Thyroid gland (tissue), 4 donors: ENCODE results near the gene TPCN2. TPM values are rescaled to one million over a fixed set of nuclear protein-coding genes. Genes with fewer than 3 reads are reported as not detected.
"Not testable (repeated sequence)": the region's sequence is repeated elsewhere in the genome, so short reads cannot be mapped to it uniquely, and the experiment has no call there.

ENCODE experiments used
- DNase-seq, 2 donors: peaks; one replicate each; pipeline ENCODE4 v3.0.0-alpha.2; 2019
- H3K27ac ChIP-seq, 3 donors: fragments of 200-600 bp; sonication (generic); 1 replicate in 2 of 3; 2 replicates in 1 of 3; pipeline ENCODE4 v1.5.1; 2016 to 2019; ENCODE audit warnings: mild to moderate bottlenecking in 1 of 3, moderate library complexity in 1 of 3
- H3K27me3 ChIP-seq: fragments of 200-600 bp; sonication (generic); one replicate; pipeline ENCODE4 v1.5.1; 2019
- H3K36me3 ChIP-seq, 2 donors: fragments of 200-600 bp; sonication (generic); one replicate each; pipeline ENCODE4 v1.5.1; 2016 to 2019
- H3K4me1 ChIP-seq, 2 donors: fragments of 200-600 bp; sonication (generic); one replicate each; pipeline ENCODE4 v1.5.1; 2017 to 2019
- H3K4me3 ChIP-seq, 3 donors: fragments of 200-600 bp; sonication (generic); replicated peaks in 1 of 3; 1 replicate in 2 of 3; 2 replicates in 1 of 3; pipeline ENCODE4 v1.5.1; 2016; ENCODE audit warnings: mild to moderate bottlenecking in 1 of 3
- H3K9me3 ChIP-seq: fragments of 200-600 bp; sonication (generic); one replicate; pipeline ENCODE4 v1.5.1; 2017
- CTCF ChIP-seq, 6 experiments: fragments of 200-600 bp in 3 of 6; fragments of 450-650 bp in 3 of 6; sonication (generic) in 3 of 6; IDR thresholded peaks; one replicate each; pipeline ENCODE4 v1.5.1; 2016 to 2019; ENCODE audit warnings: antibody characterized with exemption in 6 of 6, mild to moderate bottlenecking in 2 of 6, inconsistent platforms in 1 of 6, moderate library complexity in 1 of 6
- POLR2A ChIP-seq, 2 donors: fragments of 450-650 bp; IDR thresholded peaks; one replicate each; pipeline ENCODE4 v1.6.1; 2017; ENCODE audit warnings: antibody characterized with exemption in 2 of 2, mild to moderate bottlenecking in 2 of 2, moderate library complexity in 1 of 2
- whole genome bisulfite sequencing, 2 donors: methylation state at CpG; one replicate each; pipeline ENCODE4 v1.1.5; 2017; 5-methylcytosine and 5-hydroxymethylcytosine counted together
- intact Hi-C: fragments of 100-400 bp; cut with DNase I; formaldehyde crosslinking; loops from one replicate; pipeline ENCODE4 v1.15.1; 2023
- total RNA-seq, 4 donors: library from RNA; depleted of rRNA; stranded (reverse); fragments of >200 nt; gene quantifications; one replicate each; pipeline ENCODE4 v1.2.3, GENCODE V29; 2016

The TPCN2 gene
- total RNA-seq, 4 donors from 2014 or later, result 10.5 to 30.4 (median 13.7) TPM

DNA sequence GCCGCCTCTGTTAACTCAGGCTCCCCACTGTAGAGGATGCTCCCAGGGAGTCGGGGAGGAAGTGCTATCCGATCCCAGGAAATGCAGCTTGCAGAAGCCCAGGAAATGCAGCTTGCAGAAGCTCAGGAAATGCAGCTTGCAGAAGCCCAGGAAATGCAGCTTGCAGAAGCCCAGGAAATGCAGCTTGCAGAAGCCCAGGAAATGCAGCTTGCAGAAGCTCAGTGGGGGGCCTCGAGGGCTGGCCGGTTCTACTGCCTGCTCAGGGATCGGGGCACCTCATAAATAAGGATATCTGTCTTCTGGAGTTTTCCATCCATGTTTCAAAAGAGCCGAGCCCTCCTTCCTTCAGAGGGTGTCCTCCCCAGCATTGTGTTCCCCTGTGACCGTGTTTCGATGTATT is 81.9 kb downstream of the TPCN2 start:
- Histone ChIP-seq H3K36me3 (no peaks in the 10 kb centered on the region), H3K4me3 (no peak overlapping the region), H3K27ac (peak overlapping the region in 1 of 3 donors; percentile 75), H3K4me1 (peaks cover 5 to 14% of the 10 kb centered on the region in 2 donors), H3K9me3 (no peaks in the 10 kb centered on the region), H3K27me3 (no peaks in the 10 kb centered on the region)
- TF ChIP-seq CTCF (IDR thresholded peaks at IDR 0.05), result no peak
- no peak for TF ChIP-seq POLR2A (IDR thresholded peaks at IDR 0.05)
- 73 to 78% methylated on average over 7 to 9 of the region's 9 CpGs for WGBS, 2 donors
- intact Hi-C loops, result loop anchor here (10.0 kb wide), 2 partner anchors 134 to 304 kb away; no protein-coding TSS in a partner anchor
- DNase-seq, result no peak

DNA sequence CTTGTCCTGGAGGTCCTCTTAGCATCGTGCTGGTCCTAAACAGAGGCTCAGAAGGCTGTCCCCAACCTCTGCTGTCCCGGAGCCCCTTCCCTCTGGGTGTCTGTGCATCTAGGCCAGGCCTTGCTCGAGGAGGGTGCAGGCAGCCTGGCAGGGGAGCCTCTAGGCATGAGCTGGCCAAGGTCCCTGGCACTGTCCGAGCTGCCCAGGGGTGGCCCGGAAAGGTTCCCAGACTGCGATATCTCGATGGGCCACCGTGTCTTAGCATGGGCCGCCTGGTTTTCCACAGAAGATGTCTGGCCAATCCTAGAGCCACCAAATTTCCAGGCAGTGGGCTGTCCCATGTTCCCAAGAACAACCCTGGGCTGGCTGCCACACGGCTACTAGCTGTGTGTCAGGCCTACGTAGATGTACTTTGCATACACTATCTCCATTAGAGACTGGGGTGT is 82.4 kb downstream of the TPCN2 start:
- Histone ChIP-seq H3K27me3 (no peaks in the 10 kb centered on the region), H3K4me3 (no peak overlapping the region), H3K4me1 (peaks cover 5 to 14% of the 10 kb centered on the region in 2 donors), H3K9me3 (no peaks in the 10 kb centered on the region), H3K27ac (peak overlapping the region in 1 of 3 donors; percentile 75), H3K36me3 (no peaks in the 10 kb centered on the region)
- no peak for DNase-seq
- WGBS, 2 donors, result 79 to 91% methylated on average over 6 to 11 of the region's 11 CpGs
- intact Hi-C loops, result loop anchor here (10.0 kb wide), 2 partner anchors 134 to 304 kb away; no protein-coding TSS in a partner anchor
- TF ChIP-seq POLR2A (IDR thresholded peaks at IDR 0.05) (no peak), CTCF (IDR thresholded peaks at IDR 0.05) (no peak)

DNA sequence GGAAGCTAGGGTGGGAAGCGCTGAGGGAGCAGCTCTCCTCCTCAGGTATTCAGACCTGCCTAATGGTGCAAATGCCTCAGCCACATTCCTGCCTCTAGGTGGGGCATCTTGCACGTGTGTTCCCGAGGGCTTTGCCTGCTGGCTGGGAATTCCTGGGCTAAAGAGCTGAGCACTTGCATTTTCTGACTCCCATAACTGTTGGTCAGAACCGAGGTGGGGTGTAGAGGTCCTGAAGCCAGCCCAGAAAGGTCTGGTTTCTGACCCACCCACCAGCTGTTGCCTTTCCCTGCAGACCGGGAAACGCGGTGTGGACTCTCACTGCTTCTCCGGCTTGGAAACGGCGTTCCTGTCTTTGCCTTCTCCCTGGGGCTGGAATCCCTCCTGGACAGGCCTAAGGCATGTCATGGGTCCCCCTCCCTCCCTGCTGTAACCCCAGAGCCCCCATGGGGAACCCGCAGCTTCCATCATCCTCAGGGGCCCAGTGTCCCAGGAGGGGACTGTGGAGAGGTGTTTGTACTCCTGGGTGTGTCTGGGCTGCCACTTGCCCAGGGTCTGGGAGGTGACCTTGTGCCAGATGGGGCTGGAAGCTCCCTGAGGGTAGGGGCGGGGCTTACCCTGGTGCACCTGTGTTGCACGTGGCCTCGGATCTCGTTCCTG is 83.0 kb downstream of the TPCN2 start:
- Histone ChIP-seq H3K4me3 (no peak overlapping the region), H3K4me1 (peaks cover 5 to 14% of the 10 kb centered on the region in 2 donors), H3K27ac (peak overlapping the region in 2 of 3 donors; percentile 54 to 75), H3K36me3 (no peaks in the 10 kb centered on the region), H3K9me3 (no peaks in the 10 kb centered on the region), H3K27me3 (no peaks in the 10 kb centered on the region)
- WGBS, 2 donors, result 43 to 65% methylated on average over 11 to 13 of the region's 15 CpGs
- TF ChIP-seq POLR2A (IDR thresholded peaks at IDR 0.05) (no peak), CTCF (IDR thresholded peaks at IDR 0.05) (peak; percentile 60 to 98 (median 87))
- intact Hi-C loops, result loop anchor here (10.0 kb wide), 2 partner anchors 133 to 303 kb away; no protein-coding TSS in a partner anchor
- peak; percentile 92 to 95 for DNase-seq

DNA sequence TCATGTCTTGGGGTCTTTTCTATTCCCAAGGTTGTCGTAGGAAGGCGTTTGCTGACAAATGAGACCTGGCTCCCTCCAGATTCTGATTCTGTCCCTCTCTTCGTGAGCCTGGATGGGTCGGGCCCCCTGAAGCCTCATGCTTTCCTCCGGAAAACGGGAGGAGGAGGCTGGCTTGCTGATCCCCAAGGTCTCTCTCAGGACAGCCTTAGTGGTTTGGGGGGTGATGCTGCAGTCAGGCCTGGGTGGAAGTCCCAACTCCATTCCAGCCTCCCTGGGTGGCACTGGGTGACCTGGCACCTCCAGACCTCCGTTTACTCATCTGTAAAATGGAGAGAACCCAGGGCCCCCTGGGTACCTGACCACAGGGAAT is 83.6 kb downstream of the TPCN2 start:
- no peak overlapping the region for H3K4me3 ChIP-seq
- no peak overlapping the region for H3K27ac ChIP-seq
- peaks cover 5 to 14% of the 10 kb centered on the region in 2 donors for H3K4me1 ChIP-seq
- TF ChIP-seq CTCF (IDR thresholded peaks at IDR 0.05) (no peak), POLR2A (IDR thresholded peaks at IDR 0.05) (no peak)
- H3K27me3 ChIP-seq, result no peaks in the 10 kb centered on the region
- no peaks in the 10 kb centered on the region for H3K9me3 ChIP-seq
- H3K36me3 ChIP-seq, result no peaks in the 10 kb centered on the region
- WGBS, 2 donors, result 89 to 93% methylated on average over 4 to 7 of the region's 7 CpGs
- DNase-seq, result no peak
- intact Hi-C loops, result loop anchor here (10.0 kb wide), 2 partner anchors 133 to 303 kb away; no protein-coding TSS in a partner anchor

DNA sequence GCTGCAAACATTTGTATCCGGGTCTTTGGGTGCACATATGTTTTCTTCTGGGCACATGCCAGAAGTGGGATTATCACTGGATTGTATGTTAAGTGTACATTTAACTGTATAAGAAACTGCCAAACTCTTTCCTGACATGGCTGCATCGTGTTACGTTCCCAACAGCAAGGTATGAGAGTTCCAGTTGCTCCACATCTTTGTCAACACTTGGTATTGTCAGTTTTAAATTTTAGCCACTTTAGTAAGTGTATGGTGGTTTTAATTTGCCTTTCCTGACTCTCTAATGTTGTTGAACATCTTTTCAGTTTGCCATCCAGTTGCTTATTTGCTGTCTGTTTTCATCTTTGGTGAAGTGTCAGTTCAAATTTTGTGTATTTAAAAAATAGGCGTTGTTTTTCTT is 84.5 kb downstream of the TPCN2 start:
- H3K36me3 ChIP-seq, result no peaks in the 10 kb centered on the region
- no peak overlapping the region for H3K27ac ChIP-seq
- WGBS, 2 donors, result 95 to 96% methylated on average over 4 of the region's 4 CpGs
- intact Hi-C loops, result loop anchor here (10.0 kb wide), 2 partner anchors 132 to 302 kb away; no protein-coding TSS in a partner anchor
- H3K4me1 ChIP-seq, result peaks cover 5 to 14% of the 10 kb centered on the region in 2 donors
- no peaks in the 10 kb centered on the region for H3K9me3 ChIP-seq
- TF ChIP-seq CTCF (IDR thresholded peaks at IDR 0.05), result no peak
- TF ChIP-seq POLR2A (IDR thresholded peaks at IDR 0.05), result no peak
- DNase-seq, result no peak
- H3K27me3 ChIP-seq, result no peaks in the 10 kb centered on the region
- no peak overlapping the region for H3K4me3 ChIP-seq

- intact Hi-C loops, result loop anchor here (10.0 kb wide), 2 partner anchors 131 to 301 kb away; no protein-coding TSS in a partner anchor
- peaks cover 5 to 14% of the 10 kb centered on the region in 2 donors for H3K4me1 ChIP-seq
- H3K9me3 ChIP-seq, H3K27me3 ChIP-seq, H3K27ac ChIP-seq, H3K4me3 ChIP-seq, H3K36me3 ChIP-seq, DNase-seq: not testable (repeated sequence)
- WGBS, 2 donors, result 80 to 92% methylated on average over 2 of the region's 2 CpGs
These were observed 85.5 kb downstream of the TPCN2 start for GRCh38 chr11:69134182-69134581.
